Activated CD8-positive, alpha-beta memory T cell treated with anti-CD3 and anti-CD28 coated beads, Interleukin-2, amount 50 U/mL, for 24 hours (primary cell): ENCODE results near the gene SMPD2.

Source experiments
- DNase-seq: peaks from one replicate; pipeline ENCODE4 v3.0.0-alpha.2; 2020; ENCODE audit errors: extremely low read depth

Gene SMPD2

GRCh38 chr6:109440331-109441068 is at the start of gene SMPD2, which contains the start of gene PPIL6:
SMPD2 (plus strand) TSS chr6:109440724; CDS start chr6:109441122, 398 bp downstream.
PPIL6 (minus strand) TSS chr6:109440628; CDS start chr6:109440590, 38 bp downstream.
- DNase-seq: peak; percentile 38

GRCh38 chr6:109393157-109393885 is 47.2 kb upstream of the SMPD2 start:
- DNase-seq: no peak

- no peak for DNase-seq
These were observed 46.6 kb upstream of the SMPD2 start for GRCh38 chr6:109393886-109394281.

GRCh38 chr6:109396046-109396718 is 44.3 kb upstream of the SMPD2 start:
- no peak for DNase-seq

- no peak for DNase-seq
These were observed 43.5 kb upstream of the SMPD2 start for GRCh38 chr6:109397020-109397419.

- DNase-seq: no peak
These were observed 34.3 kb upstream of the SMPD2 start for GRCh38 chr6:109406196-109406595.

GRCh38 chr6:109411034-109411433 is 29.5 kb upstream of the SMPD2 start:
- no peak for DNase-seq

GRCh38 chr6:109417646-109418045 is 22.9 kb upstream of the SMPD2 start:
- DNase-seq: no peak

GRCh38 chr6:109420751-109421150 is 19.8 kb upstream of the SMPD2 start:
- no peak for DNase-seq

- DNase-seq: no peak
These were observed 19.3 kb upstream of the SMPD2 start for GRCh38 chr6:109421184-109421583.

GRCh38 chr6:109424946-109425345 is 15.6 kb upstream of the SMPD2 start:
- DNase-seq: no peak

- no peak for DNase-seq
These were observed 11.5 kb upstream of the SMPD2 start for GRCh38 chr6:109428889-109429477.

GRCh38 chr6:109429496-109429895 is 11.0 kb upstream of the SMPD2 start:
- DNase-seq: no peak

GRCh38 chr6:109434456-109434855 is 6.1 kb upstream of the SMPD2 start:
- no peak for DNase-seq

- no peak for DNase-seq
These were observed 4.5 kb upstream of the SMPD2 start for GRCh38 chr6:109436041-109436440.

GRCh38 chr6:109441069-109441816 is 719 bp downstream of the SMPD2 start:
- DNase-seq: no peak

- no peak for DNase-seq
These were observed 1.9 kb downstream of the SMPD2 start for GRCh38 chr6:109442393-109442924.

GRCh38 chr6:109443425-109443950 is 3.0 kb downstream of the SMPD2 start:
- no peak for DNase-seq

- no peak for DNase-seq
These were observed 4.9 kb downstream of the SMPD2 start for GRCh38 chr6:109445382-109445781.

- no peak for DNase-seq
These were observed 5.5 kb downstream of the SMPD2 start for GRCh38 chr6:109446072-109446471.

- DNase-seq: no peak
These were observed 6.0 kb downstream of the SMPD2 start for GRCh38 chr6:109446541-109446940.
